HG03565 (cell line): Measurements from ENCODE around the gene CDT1.

Experiments
- ATAC-seq: cut with Tn5 transposase; IDR thresholded peaks from one replicate; pipeline ENCODE4 v1.9.1; 2021; ENCODE audit warnings: mild to moderate bottlenecking, moderate library complexity; ENCODE audit not compliant: unreplicated experiment

The CDT1 gene

DNA sequence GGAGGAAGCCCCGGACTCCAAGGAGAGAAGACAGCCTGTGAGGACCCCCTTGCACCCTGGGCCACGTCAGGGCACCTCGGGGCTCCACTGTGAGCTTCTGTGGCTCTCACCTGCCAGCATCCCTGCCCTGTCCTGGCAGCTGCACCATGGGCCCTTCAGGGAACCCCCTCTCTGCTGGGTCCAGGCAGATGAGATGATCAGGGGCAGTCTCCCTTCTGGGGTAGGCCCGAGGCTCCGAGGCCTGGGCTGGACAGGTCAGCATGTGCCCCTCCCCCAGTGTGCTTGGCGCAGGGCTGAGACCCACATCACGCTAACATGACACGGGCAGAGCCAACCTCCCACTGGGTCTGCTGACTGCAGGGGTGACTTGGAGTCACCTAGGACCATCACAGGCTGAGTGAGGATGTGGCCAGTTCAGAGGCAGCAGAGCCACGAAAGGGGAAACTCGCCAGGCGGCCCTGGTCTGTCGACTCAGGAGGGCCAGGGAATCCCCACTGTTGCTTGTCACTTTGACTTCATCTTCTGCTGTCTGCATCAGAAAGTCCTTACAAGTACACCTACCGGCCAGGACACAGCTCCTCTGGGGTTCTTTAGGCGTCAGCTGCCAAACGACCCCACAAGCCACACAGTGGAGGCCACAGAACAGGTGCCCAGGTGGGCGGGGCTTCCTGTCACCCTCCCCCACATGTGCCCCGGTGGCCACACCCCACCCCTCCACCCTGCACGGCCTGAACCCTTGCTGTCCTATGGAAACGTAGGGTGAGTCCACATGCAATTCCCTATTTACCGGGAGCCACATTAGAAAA, 50.9 kb downstream of the CDT1 start:
- ATAC-seq: no peak

DNA sequence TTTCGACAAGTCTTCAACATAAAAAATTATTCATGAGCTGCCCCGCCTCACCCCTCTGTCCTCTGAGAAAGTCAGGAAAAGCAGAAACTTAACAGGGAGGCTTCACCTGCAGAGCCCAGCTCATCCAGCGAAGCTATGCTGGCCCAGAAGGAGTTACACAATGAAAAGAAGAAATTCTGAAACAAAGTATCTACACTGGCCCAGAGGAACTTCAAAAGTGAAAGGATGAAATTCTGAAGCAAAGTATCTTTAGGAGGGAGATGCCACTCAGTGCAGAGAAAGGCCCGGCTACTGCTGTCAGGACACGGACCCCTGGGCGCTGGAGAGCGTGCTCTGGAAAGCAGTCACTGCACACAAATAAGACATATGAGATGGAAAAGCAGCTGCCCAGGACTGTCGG, 51.6 kb downstream of the CDT1 start:
- ATAC-seq: no peak

GRCh38 chr16:88855736-88856121, 52.1 kb downstream of the CDT1 start:
- no peak for ATAC-seq

DNA sequence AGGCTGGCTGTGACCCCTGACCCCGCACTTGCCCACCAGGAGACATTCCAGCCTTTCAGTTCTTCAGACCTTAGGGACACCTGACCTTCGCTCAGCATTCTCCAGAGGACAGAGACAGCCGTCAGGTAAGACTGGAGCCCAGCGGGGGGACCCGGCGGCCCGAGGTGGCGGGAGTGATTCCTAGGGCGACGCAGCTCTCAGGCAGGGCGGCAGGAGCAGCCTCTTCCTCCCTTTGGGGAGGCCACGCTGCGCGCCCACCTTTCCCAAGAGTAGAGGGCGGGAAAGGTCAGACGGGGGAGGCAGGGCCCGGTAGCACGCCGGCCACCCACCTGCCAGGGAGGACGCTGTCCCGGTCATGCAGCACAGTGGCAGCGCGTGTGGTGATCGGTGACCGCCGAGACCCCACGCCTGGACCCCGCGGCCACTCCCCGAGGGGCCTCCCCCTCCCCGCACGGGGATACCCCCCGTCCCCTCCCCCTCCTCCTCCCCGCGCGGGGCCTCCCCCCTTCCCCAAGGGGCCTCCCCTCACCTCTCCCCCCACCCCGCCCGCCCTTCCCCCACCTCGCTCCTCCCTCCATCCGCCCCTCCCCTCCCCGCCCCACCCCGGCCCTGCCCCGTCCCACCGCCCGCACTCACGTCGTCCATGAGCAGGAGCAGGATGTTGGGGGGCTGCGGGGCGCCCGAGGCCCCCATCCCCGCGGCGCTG, 52.7 kb downstream of the CDT1 start:
- no peak for ATAC-seq

GRCh38 chr16:88856828-88857727, 53.5 kb downstream of the CDT1 start, which contains the start of the genes GALNS and TRAPPC2L:
TSS of gene GALNS (minus strand) at chr16:88856947. CDS start at chr16:88856877, 70 bp downstream.
TSS of gene TRAPPC2L (plus strand) at chr16:88857127. CDS start at chr16:88857151, 24 bp downstream.
- peak; percentile 67 for ATAC-seq

DNA sequence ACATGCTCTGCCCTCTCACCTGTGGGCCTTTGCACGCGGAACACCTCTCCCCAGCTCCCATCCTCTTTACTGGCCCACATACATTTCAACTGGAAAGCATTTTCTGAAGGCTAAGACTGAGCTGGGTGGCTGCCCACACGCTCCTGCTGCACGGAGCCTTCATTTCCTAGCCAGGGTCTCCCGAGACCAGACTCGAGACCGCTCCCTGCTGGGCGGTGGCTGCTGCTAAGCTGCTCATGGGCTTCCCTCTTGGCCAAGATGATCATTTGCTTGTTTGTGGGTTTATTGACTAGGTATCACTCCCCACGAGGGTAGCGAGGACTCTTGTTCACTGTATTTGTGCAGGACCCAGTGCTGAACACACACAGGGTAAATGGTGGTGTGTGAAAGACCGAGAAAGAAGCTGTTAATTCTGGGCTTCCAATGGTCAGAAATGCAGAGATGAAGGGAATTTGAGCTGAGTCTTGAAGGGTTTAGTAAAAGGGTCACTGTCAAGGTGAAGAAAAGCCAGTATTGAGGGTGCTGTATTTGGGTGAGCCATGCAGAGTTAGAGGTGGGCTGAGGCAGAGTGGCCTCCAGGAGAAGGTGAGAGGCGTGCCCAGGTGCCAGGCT, 54.2 kb downstream of the CDT1 start:
- peak; percentile 39 for ATAC-seq
